NK-92 (cell line): ENCODE data around the gene FAM13A.
"Not testable (repeated sequence)": the region's sequence is repeated elsewhere in the genome, so short reads cannot be mapped to it uniquely, and the experiment has no call there.

Experiments used
- DNase-seq: peaks from one replicate; lab custom pipeline; 2025; ENCODE audit not compliant: unreplicated experiment; lab: John Stamatoyannopoulos, UW

FAM13A gene

GRCh38 chr4:88908521-88908920 is 148.5 kb downstream of the FAM13A start:
- DNase-seq: no peak

GRCh38 chr4:88908003-88908402 is 149.0 kb downstream of the FAM13A start:
- DNase-seq: no peak

- no peak for DNase-seq
Observed at GRCh38 chr4:88907478-88907877, 149.5 kb downstream of the FAM13A start.

GRCh38 chr4:88904240-88904639 is 152.7 kb downstream of the FAM13A start:
- DNase-seq: not testable (repeated sequence)

GRCh38 chr4:88900432-88900831 is 156.6 kb downstream of the FAM13A start:
- DNase-seq: no peak

- no peak for DNase-seq
Observed at GRCh38 chr4:88897752-88898151, 159.2 kb downstream of the FAM13A start.

GRCh38 chr4:88897180-88897579 is 159.8 kb downstream of the FAM13A start:
- no peak for DNase-seq

GRCh38 chr4:88893961-88894360 is 163.0 kb downstream of the FAM13A start:
- DNase-seq: no peak

GRCh38 chr4:88892646-88893045 is 164.3 kb downstream of the FAM13A start:
- DNase-seq: no peak

GRCh38 chr4:88891636-88892035 is 165.3 kb downstream of the FAM13A start:
- no peak for DNase-seq

- not testable (repeated sequence) for DNase-seq
Observed at GRCh38 chr4:88887409-88887808, 169.6 kb downstream of the FAM13A start.

GRCh38 chr4:88881227-88881569 is 175.8 kb downstream of the FAM13A start:
- no peak for DNase-seq

GRCh38 chr4:88880501-88881226 is 176.3 kb downstream of the FAM13A start:
- no peak for DNase-seq

- DNase-seq: no peak
Observed at GRCh38 chr4:88879991-88880390, 177.0 kb downstream of the FAM13A start.

- no peak for DNase-seq
Observed at GRCh38 chr4:88878642-88879041, 178.3 kb downstream of the FAM13A start.

GRCh38 chr4:88870428-88870827 is 186.6 kb downstream of the FAM13A start:
- DNase-seq: no peak

- DNase-seq: no peak
Observed at GRCh38 chr4:88868510-88868909, 188.5 kb downstream of the FAM13A start.

- DNase-seq: no peak
Observed at GRCh38 chr4:88866862-88867550, 190.0 kb downstream of the FAM13A start.

GRCh38 chr4:88865466-88865865 is 191.5 kb downstream of the FAM13A start:
- no peak for DNase-seq

- DNase-seq: no peak
Observed at GRCh38 chr4:88865046-88865445, 191.9 kb downstream of the FAM13A start.

- no peak for DNase-seq
Observed at GRCh38 chr4:88860586-88860985, 196.4 kb downstream of the FAM13A start.

GRCh38 chr4:88859191-88859812 is 197.7 kb downstream of the FAM13A start:
- DNase-seq: no peak
